ENCODE results near the gene NAT10.

NAT10 gene

DNA sequence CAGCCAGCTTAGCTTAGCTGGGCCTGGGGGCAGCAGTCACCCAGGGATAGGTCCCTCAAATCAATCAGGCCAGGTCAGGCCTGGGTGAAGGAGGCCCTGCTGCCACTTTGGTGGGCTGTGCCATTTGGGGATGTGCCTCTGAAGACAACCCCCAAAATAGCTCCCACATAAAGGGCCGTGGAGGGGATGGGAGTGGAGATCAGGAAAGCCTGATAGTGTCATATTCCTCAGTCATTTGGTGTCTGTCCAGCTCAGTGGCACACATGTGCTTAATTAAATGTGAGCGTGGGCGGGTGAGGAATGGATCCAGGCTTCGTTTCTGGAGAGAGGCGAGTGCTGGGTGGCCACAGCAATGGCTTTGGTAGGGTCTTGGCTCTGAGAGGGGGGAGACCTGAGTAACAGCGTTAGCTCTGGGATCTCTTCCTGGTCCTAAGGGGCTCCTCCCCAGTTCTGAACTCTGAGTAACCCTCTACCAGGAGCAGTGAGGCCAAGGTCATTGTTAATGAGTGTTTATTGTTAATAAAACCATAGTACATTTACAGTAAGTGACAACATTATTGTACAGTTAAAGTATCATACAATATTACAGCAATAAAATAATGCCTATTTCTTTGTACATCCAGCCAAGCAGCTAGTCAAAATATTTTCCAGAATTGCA lies 45.2 kb downstream of the NAT10 start:
- DNase-seq, result no peak

DNA sequence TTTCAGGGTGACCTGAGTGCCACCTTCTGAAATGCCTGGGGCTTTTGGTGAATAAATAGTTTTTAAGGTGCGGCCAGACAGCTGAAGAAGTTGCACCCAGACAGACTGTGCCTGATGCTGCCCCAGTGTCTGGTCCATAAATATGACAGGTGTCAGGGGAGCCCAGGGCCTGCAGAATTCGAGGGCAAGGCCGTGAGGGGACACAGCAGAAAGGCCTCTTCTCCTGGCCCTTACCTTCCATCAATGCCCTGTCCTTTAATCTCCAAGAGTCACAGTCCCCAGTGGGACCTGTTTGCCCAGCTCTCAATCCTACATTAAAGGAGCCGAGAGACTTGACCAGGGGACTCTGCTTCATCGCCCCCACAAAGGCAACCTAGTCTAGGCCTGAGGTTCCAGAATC lies 45.7 kb downstream of the NAT10 start:
- DNase-seq, result no peak

- no peak for DNase-seq
These were observed 46.8 kb downstream of the NAT10 start for GRCh38 chr11:34151916-34152845.

DNA sequence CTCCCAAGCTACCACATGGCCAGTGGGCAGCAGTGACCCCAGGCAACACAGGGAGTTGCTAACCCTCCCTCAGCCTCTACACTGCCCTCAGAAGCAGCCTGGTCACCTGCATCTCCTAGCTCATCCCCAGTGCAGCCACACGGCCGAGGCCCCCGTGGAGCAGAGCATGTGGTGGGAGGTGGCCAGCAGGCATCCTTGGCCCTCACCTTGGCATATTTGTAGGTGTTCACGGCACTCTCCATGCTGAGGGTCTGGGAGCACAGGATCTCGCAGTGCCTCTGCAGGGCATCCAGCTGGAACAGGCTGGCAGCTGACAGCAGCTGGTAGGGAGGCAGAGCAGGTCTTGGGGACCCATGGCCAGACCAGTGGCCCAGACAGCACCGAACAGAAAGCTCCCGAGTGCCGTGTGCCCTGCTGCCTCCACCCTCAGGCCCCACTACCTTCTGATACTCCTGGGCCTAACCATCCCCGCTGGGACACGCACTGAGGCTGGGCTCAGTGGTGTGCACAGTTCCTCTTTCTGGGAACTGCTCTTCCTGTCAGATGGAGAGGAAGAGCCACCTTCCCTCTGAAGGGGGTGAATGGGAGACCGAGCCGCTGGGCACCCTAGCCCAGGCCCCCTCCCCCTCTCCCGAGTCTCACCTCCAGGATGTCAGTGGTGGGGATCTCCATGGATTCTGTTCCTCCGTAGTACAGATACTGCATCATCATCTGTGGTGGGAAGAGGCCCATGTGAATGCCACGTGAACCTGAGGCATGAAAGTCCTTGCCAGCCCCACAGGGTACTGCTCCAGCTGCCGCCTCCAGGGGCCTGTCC lies 48.8 kb downstream of the NAT10 start:
- DNase-seq, result peak; percentile 71

GRCh38 chr11:34155057-34155756 lies 49.8 kb downstream of the NAT10 start:
- no peak for DNase-seq

- no peak for DNase-seq
These were observed 50.3 kb downstream of the NAT10 start for GRCh38 chr11:34155757-34156062.

- no peak for DNase-seq
These were observed 51.7 kb downstream of the NAT10 start for GRCh38 chr11:34157163-34157562.

DNA sequence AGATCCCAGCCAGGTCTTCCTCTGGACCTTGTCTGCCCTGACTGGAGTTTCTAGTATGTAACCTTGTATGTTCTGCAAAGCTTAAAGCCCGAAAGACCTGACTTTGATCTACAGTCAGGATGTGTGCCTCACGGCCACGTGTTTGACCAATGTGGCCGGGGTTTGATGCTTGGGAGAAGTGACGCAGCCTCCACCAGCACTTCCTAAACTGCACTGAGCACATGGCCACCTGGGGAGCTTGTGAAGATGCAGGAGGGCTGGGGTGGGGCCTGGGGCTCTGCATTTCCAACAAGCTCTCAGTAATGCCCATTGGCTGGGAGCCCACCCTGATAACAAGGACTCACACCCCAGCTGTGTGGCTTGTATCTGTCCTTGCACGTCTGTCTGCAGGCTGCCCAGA lies 53.2 kb downstream of the NAT10 start:
- no peak for DNase-seq

DNA sequence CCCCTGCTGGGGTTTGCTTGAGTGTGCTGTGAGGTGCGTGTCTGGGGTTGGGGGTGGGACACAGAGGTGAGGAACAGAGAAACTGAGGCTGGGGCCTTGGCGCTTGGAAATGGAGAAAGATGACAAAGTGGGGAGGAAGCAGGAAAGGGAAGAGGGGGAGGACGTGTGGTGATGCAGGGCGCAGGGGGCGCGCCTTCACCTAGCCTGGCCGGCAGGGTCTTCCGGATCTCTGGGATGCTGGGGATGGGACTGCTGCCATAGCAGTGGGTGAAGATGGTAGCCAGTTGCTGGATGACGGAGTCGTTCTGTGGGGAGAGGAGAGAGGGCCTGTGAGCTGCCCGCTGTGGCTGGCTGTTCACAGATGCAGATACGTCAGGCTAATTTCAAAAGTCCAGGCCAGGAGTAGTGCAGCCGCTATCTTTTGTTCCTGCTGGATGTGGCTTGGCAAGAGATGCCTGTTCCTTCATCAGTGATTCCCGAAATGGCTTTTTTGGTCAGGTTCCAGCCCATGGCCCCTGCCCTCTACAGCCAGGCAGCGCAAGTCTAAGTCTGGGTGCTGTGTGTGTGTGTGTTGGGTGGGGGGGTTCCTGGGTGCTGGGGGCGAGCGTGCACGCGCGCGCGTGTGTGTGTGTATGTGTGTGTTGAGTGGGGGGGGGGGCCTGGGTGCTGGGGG lies 54.8 kb downstream of the NAT10 start:
- no peak for DNase-seq

GRCh38 chr11:34160791-34161190 lies 55.4 kb downstream of the NAT10 start:
- no peak for DNase-seq

GRCh38 chr11:34161361-34161760 lies 55.9 kb downstream of the NAT10 start:
- DNase-seq, result no peak

DNA sequence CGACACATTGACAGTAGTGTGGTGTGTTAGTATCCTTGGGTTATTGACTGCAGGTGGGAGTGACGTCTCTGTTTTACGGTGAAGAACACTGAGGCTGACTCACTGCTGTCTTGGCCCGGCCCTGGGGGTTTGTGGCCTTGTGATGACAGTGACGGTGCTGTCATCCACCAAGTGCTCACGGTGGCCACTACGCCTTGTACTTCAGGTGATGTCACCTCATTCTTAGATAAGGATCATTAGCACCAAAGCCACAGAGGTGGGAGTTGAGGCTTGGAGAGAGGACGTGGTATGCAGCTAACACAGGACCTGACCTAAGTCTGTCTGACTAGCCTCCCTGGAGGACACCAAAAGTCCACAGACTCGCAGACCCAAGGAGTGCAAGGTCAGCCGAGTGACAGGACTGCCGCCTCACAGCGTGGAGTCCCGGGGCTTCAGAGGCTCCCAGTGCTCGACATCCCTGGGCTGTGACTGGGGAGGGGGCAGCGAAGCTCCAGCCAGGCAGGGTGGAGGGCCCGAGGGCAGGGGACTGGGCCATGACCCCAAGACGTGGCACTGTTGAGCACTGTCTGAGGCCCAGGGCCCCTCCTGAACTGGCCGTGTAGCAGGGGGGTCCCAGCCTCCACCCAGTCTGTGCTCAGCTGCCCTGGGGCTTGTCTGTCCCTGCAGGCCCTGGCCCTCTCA lies 56.5 kb downstream of the NAT10 start:
- DNase-seq, result no peak

DNA sequence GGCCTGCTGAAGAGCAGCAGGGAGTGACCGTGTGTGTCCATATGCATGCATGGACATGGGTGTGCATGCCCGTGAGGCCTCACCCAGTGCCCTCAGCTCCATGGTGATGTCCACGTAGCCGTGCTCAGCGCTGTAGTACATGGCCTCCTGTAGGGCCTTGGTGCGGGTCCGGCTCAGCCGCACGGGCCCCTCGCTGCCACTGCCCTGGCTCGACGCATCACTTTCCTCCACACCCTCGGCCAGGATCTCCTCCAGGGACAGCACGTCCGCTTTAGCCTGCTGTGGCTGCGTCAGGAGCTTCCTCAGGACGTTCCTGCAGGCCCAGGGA lies 57.0 kb downstream of the NAT10 start:
- no peak for DNase-seq

- no peak for DNase-seq
These were observed 57.4 kb downstream of the NAT10 start for GRCh38 chr11:34162856-34163255.

DNA sequence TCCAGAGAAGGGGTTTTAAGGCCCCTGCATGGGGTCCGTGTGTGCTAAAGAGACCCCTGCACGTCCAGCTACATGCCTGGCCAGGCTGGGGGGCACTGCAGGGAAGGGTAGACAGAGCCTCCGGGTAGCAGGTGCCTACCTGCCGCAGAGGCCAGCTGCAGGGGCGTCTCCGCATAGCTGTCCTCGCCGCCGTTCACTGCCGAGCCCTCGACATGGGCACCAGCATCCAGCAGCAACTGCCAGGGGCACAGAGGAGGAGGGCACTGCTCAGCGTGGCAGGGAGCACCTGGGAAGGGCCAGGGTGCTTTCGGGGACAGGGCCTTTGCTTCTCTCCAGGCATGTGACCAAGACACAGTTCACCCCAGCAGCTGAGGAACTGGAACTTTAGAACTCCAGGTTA lies 59.7 kb downstream of the NAT10 start:
- DNase-seq, result no peak

DNA sequence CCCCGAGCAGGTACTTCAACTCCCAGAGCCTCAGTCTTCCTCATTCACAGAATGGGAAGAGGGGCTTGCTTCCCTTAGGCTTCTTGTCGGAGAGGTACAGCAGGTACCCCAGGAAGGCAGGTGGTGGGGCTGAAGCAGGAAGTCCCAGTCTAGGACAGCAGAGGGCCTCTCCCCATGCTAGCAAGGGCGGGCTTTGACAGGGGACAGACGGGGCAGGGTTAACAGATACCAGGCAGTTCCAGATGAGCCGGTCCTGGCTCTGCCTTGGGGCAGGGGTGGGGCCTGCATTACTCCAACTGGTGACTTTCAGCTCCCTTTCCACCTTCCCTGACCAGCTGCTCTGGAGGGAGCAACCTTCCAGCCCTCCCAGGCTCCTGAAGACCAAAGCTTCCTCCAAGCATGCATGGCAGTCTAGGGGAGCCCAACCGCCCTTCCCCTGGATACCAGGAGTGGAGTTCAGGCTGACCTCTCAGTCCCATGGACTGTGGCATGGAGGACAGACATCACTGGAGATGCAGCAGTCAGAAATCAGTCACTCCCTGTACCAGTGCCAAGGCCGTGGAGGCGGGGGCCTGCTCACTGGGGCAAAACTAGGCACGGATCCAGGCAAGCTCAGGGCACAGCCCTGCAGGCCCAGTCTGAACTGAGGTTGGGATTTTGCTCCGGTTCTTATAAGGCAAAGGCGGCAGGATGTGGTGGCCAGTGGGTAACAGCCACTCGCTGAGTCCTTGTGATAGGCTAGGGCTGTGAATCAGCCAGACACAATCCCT lies 60.5 kb downstream of the NAT10 start:
- no peak for DNase-seq

DNA sequence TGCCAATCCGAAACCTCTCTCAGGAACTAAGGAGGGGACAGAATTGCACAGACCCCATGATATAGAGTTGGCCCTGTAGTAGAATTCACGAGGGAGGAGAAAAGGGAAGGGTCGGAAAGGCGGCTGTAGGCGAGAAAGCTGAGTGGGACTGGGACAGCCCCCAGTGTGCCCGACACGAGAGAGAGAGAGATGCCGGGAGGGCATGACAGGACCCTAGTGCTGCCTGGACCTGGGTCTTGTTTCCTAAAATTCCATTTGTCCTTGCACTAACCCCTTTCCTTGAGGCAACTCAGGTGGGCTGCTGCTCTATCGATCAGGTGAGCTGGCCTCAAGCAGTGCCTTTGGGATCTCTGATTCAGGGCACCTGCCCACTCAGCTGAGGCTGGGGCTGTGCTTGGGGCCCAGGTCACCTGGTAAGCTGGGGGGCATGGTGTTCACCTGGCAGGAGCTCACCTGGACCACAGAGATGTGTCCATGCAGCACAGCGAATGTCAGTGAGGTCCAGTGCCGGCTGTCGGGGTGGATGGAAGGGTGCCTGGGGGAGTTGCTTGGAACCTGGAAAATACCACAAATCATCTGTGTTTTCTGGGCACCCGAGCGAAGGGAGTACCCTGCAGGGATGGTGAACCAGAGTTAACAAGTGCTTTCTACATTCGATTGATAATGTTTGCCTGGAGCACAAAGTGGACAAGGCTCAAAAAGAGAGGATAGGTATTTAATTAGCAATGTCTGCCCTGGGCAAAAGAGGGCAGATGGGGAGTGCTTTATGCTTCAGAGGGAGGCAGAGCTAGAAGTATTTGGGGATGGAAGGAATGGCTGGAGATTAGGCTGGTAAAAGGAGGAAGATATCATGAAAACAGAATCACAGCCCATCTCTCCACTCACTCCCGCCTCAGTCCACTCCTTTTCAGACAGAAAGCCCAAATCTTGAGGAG lies 61.6 kb downstream of the NAT10 start:
- DNase-seq, result no peak

GRCh38 chr11:34167961-34168360 lies 62.5 kb downstream of the NAT10 start:
- no peak for DNase-seq

- DNase-seq, result no peak
These were observed 63.4 kb downstream of the NAT10 start for GRCh38 chr11:34168642-34169420.

Measured in GDM1 (cell line).